ENCODE measurements around the gene ACRBP.
A peak's percentile ranks its signal among the peaks of the same experiment; 100 is the strongest.

Gene ACRBP

GRCh38 chr12:6646276-6647082, 753 bp downstream of the ACRBP start:
- no peak for DNase-seq

- no peak for DNase-seq
Observed at GRCh38 chr12:6644903-6645302, 2.3 kb downstream of the ACRBP start.

- no peak for DNase-seq
Observed at GRCh38 chr12:6644257-6644596, 3.0 kb downstream of the ACRBP start.

- no peak for DNase-seq
Observed at GRCh38 chr12:6643569-6644256, 3.5 kb downstream of the ACRBP start.

- DNase-seq = no peak
Observed at GRCh38 chr12:6641131-6641530, 6.1 kb downstream of the ACRBP start.

- no peak for DNase-seq
Observed at GRCh38 chr12:6640497-6640896, 6.7 kb downstream of the ACRBP start.

- no peak for DNase-seq
Observed at GRCh38 chr12:6639151-6639801, 8.0 kb downstream of the ACRBP start.

- DNase-seq = no peak
Observed at GRCh38 chr12:6638305-6638704, 8.9 kb downstream of the ACRBP start.

- DNase-seq = peak in 1 of 4 experiments; percentile 34
Observed at GRCh38 chr12:6635856-6636531, 11.2 kb downstream of the ACRBP start, which contains the start of gene LPAR5. LPAR5 (minus strand) TSS chr12:6635959; CDS start chr12:6621248, 14,711 bp downstream.

GRCh38 chr12:6635375-6635855, 11.8 kb downstream of the ACRBP start:
- no peak for DNase-seq

- DNase-seq = peak in 2 of 4 experiments; percentile 26 to 28
Observed at GRCh38 chr12:6632026-6632983, 14.9 kb downstream of the ACRBP start.

- DNase-seq = no peak
Observed at GRCh38 chr12:6631549-6631961, 15.7 kb downstream of the ACRBP start.

GRCh38 chr12:6630736-6631135, 16.5 kb downstream of the ACRBP start:
- no peak for DNase-seq

GRCh38 chr12:6627616-6628015, 19.6 kb downstream of the ACRBP start:
- DNase-seq = peak in 1 of 4 experiments; percentile 17

GRCh38 chr12:6626654-6627283, 20.5 kb downstream of the ACRBP start:
- no peak for DNase-seq

- no peak for DNase-seq
Observed at GRCh38 chr12:6620885-6621274, 26.4 kb downstream of the ACRBP start.

GRCh38 chr12:6620137-6620884, 26.9 kb downstream of the ACRBP start:
- no peak for DNase-seq

GRCh38 chr12:6618483-6619225, 28.6 kb downstream of the ACRBP start:
- no peak for DNase-seq

GRCh38 chr12:6615802-6616201, 31.4 kb downstream of the ACRBP start:
- no peak for DNase-seq

All from activated CD4-positive, CD25-positive, alpha-beta regulatory T cell (primary cell).